ENCODE data around the gene E4F1.

- TF ChIP-seq CTCF (conservative IDR thresholded peaks at IDR 0.05 in 1 of 2, IDR thresholded peaks at IDR 0.05 in 1 of 2; ENCODE audit: extremely low read depth in 1 of 2, insufficient read depth in 1 of 2, low read depth in 1 of 2, low read length in 2 of 2) = no peak
- TF ChIP-seq EZH2 (IDR thresholded peaks at IDR 0.05; ENCODE audit: borderline replicate concordance, low read length) = no peak
Observed at GRCh38 chr16:2179107-2179501, 44.3 kb upstream of the E4F1 start.
